HEK293T (cell line): ENCODE results near the gene TTK.

Experiments
- ARNT ChIP-seq: fragments of 450-650 bp; IDR thresholded peaks from 2 replicates; pipeline ENCODE4 v1.6.1; 2017; ENCODE audit warnings: mild to moderate bottlenecking
- BHLHE40 ChIP-seq: fragments of 450-650 bp; IDR thresholded peaks from 2 replicates; pipeline ENCODE4 v1.6.1; 2016; ENCODE audit warnings: mild to moderate bottlenecking, moderate library complexity, borderline replicate concordance
- ELF4 ChIP-seq: fragments of 450-650 bp; IDR thresholded peaks from 2 replicates; pipeline ENCODE4 v1.6.1; 2017; ENCODE audit warnings: antibody characterized with exemption
- LEF1 ChIP-seq: fragments of 450-650 bp; IDR thresholded peaks from 2 replicates; pipeline ENCODE4 v1.6.1; 2017; ENCODE audit warnings: mild to moderate bottlenecking, borderline replicate concordance
- NFRKB ChIP-seq: fragments of 450-650 bp; IDR thresholded peaks from 2 replicates; pipeline ENCODE4 v1.6.1; 2016; ENCODE audit warnings: mild to moderate bottlenecking, moderate library complexity
- SP1 ChIP-seq: fragments of 450-650 bp; IDR thresholded peaks from 2 replicates; pipeline ENCODE4 v1.6.1; 2017
- TARDBP ChIP-seq: fragments of 450-650 bp; IDR thresholded peaks from 2 replicates; pipeline ENCODE4 v1.6.1; 2016

DNA sequence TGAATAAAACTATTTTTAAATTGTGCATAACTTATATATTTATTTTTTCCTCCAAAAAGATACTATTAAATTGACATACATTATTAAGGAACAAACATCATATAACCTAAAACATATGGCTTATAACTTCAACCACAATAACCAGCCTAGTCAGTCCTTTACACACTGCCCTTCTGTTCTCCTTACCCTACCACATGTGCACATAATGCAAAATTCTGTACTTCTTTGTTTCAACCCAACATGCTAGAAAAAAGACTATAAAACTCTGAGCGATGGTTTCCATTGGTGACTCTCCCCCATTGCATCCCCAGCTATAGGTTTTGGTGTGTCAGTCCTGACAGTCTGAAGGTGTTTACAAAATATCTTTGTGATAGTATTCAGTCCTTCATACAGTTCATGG lies 14.8 kb upstream of the TTK start:
- TF ChIP-seq LEF1 (no peak), ARNT (no peak), TARDBP (no peak), SP1 (no peak), NFRKB (no peak), ELF4 (no peak), BHLHE40 (no peak)
